PC-3 (cell line): Measurements from ENCODE around the gene DIP2C. TPM values are rescaled to one million over a fixed set of nuclear protein-coding genes. Genes with fewer than 3 reads are reported as not detected.

Experiments
- ATAC-seq: fragments of 200-7000 bp; cut with Tn5 transposase; 2 replicates; pipeline ENCODE4 v1.9.1; 2020; ENCODE audit warnings: mild to moderate bottlenecking, moderate library complexity
- BruUV-seq: library from RNA; stranded (reverse); fragments of 400-500 nt; replicated peaks from 2 replicates; lab custom pipeline; 2021; lab: Mats Ljungman, UMichigan
- CTCF ChIA-PET: fragments of 300-600 bp; sonication (Branson Sonifier 250); formaldehyde crosslinking; loops from one replicate; lab custom pipeline; 2022; ENCODE audit warnings: antibody characterized with exemption; lab: Charles Lee
- POLR2A ChIA-PET: fragments of 300-600 bp; sonication (Branson Sonifier 250); formaldehyde crosslinking; loops from one replicate; lab custom pipeline; 2022; ENCODE audit warnings: antibody characterized with exemption; ENCODE audit not compliant: unreplicated experiment; lab: Charles Lee
- DNase-seq: peaks from one replicate; pipeline ENCODE4 v3.0.0-alpha.2; 2015
- H2AFZ ChIP-seq: fragments of 300-600 bp; sonication (generic); 2 replicates; pipeline ENCODE4 v1.6.0; 2016; ENCODE audit warnings: antibody characterized with exemption, low read length
- H3F3A ChIP-seq: fragments of 300-600 bp; sonication (generic); one replicate; pipeline ENCODE4 v1.6.0; 2017; ENCODE audit warnings: antibody characterized with exemption, low read length, control low read depth, mild to moderate bottlenecking; ENCODE audit not compliant: unreplicated experiment
- H3K27ac ChIP-seq: fragments of 300-600 bp; sonication (generic); 2 replicates; pipeline ENCODE4 v1.5.1; 2016; ENCODE audit warnings: mild to moderate bottlenecking, low read length
- H3K27me3 ChIP-seq: fragments of 300-600 bp; sonication (generic); 2 replicates; pipeline ENCODE4 v1.6.1; 2016; ENCODE audit warnings: low read length, mixed read lengths
- H3K36me3 ChIP-seq: fragments of 300-600 bp; sonication (generic); 2 replicates; pipeline ENCODE4 v1.6.1; 2016; ENCODE audit warnings: low read depth, mixed run types, low read length, mixed read lengths
- H3K4me1 ChIP-seq: fragments of 300-600 bp; sonication (generic); 2 replicates; pipeline ENCODE4 v1.5.1; 2016; ENCODE audit warnings: low read length; ENCODE audit not compliant: insufficient read depth
- H3K4me2 ChIP-seq: fragments of 300-600 bp; sonication (generic); 2 replicates; pipeline ENCODE4 v1.6.0; 2016; ENCODE audit warnings: low read length
- H3K4me3 ChIP-seq: fragments of 300-600 bp; sonication (generic); 2 replicates; pipeline ENCODE4 v1.5.1; 2016; ENCODE audit warnings: mild to moderate bottlenecking, low read length, mixed read lengths
- H3K79me2 ChIP-seq: fragments of 300-600 bp; sonication (generic); 2 replicates; pipeline ENCODE4 v1.6.1; 2017; ENCODE audit warnings: low read length, mixed read lengths
- H3K9ac ChIP-seq: fragments of 300-600 bp; sonication (generic); 2 replicates; pipeline ENCODE4 v1.6.0; 2016; ENCODE audit warnings: mild to moderate bottlenecking, low read length
- H3K9me2 ChIP-seq: fragments of 300-600 bp; sonication (generic); replicated peaks from 2 replicates; pipeline ENCODE4 v1.6.1; 2016; ENCODE audit warnings: mixed run types, low read length, mixed read lengths
- H3K9me3 ChIP-seq: fragments of 300-600 bp; sonication (generic); 2 replicates; pipeline ENCODE4 v1.6.1; 2016; ENCODE audit warnings: low read length, mixed read lengths
- H4K20me1 ChIP-seq: fragments of 300-600 bp; sonication (generic); 2 replicates; pipeline ENCODE4 v1.6.1; 2016; ENCODE audit warnings: low read length, mixed read lengths
- EZH2 ChIP-seq: fragments of 300-600 bp; sonication (generic); IDR thresholded peaks from one replicate; pipeline ENCODE4 v1.6.1; 2017; ENCODE audit warnings: antibody characterized with exemption, mild to moderate bottlenecking, low read length; ENCODE audit not compliant: unreplicated experiment
- EZH2phosphoT487 ChIP-seq: fragments of 300-600 bp; sonication (generic); IDR thresholded peaks from 2 replicates; pipeline ENCODE4 v1.6.1; 2018; ENCODE audit warnings: mild to moderate bottlenecking, antibody characterized with exemption, low read length, borderline replicate concordance
- intact Hi-C: fragments of 100-400 bp; cut with micrococcal nuclease; formaldehyde crosslinking; loops from 2 replicates; pipeline ENCODE4 v1.9.0; 2023
- total RNA-seq: library from RNA; depleted of rRNA; stranded (reverse); fragments of >200 nt; gene quantifications from 2 replicates; pipeline ENCODE4 v1.2.3, GENCODE V29; 2014
- TF ChIP-seq, protein P1 (sequence below): fragments of 300-600 bp; sonication (generic); conservative IDR thresholded peaks from 2 replicates; pipeline ENCODE4 v1.5.1; 2017; ENCODE audit warnings: antibody characterized with exemption, low read depth, mild to moderate bottlenecking, low read length

Gene DIP2C
- total RNA-seq, 1 experiment from 2014 or later = 3.1 TPM

DNA sequence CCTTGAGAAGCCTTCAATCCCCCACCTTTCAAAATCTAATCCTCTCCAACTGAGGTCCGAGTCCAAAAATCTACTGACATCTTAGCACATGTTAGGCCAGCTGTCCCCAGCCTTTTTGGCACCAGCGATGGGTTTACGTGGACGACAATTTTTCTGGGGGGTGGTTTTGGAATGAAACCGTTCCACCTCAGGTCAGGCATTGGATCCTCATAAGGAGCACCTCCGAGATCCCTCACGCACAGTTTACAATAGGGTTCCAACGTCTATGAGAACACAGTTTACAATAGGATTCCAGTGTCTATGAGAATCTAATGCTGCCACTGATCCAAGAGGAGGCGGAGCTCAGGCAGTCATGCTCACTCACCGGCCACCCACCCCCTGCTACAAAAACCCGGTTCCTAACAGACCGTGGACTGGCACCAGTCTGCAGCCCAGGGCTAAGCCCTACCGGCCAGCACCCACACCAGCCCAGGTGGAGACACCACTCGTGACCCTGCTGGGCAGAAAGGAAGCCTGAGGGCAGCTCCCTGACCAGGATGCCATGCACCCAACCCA, 107.6 kb downstream of the DIP2C start:
- ATAC-seq (no peak), DNase-seq (no peak)
- no peaks in the 10 kb centered on the region for H3K9me2 ChIP-seq
- intact Hi-C loops = loop anchor here (2.0 kb wide), 1 partner anchor 71 kb away; no protein-coding TSS in a partner anchor
- no peak overlapping the region for H2AFZ ChIP-seq
- H3K27me3 ChIP-seq = no peaks in the 10 kb centered on the region
- no peak overlapping the region for H3K4me3 ChIP-seq
- ChIA-PET CTCF (no interaction called here), POLR2A (no interaction called here)
- no peaks in the 10 kb centered on the region for H3K36me3 ChIP-seq
- H3K9ac ChIP-seq = no peak overlapping the region
- no peaks in the 10 kb centered on the region for H3K79me2 ChIP-seq
- peaks cover 8% of the 10 kb centered on the region for H3K4me1 ChIP-seq
- H3K4me2 ChIP-seq = no peak overlapping the region
- no TSS peak for BruUV-seq
- H3K27ac ChIP-seq = no peak overlapping the region
- no peak for TF ChIP-seq EZH2phosphoT487
- no peak for TF ChIP-seq EZH2
- TF ChIP-seq, protein P1, sequence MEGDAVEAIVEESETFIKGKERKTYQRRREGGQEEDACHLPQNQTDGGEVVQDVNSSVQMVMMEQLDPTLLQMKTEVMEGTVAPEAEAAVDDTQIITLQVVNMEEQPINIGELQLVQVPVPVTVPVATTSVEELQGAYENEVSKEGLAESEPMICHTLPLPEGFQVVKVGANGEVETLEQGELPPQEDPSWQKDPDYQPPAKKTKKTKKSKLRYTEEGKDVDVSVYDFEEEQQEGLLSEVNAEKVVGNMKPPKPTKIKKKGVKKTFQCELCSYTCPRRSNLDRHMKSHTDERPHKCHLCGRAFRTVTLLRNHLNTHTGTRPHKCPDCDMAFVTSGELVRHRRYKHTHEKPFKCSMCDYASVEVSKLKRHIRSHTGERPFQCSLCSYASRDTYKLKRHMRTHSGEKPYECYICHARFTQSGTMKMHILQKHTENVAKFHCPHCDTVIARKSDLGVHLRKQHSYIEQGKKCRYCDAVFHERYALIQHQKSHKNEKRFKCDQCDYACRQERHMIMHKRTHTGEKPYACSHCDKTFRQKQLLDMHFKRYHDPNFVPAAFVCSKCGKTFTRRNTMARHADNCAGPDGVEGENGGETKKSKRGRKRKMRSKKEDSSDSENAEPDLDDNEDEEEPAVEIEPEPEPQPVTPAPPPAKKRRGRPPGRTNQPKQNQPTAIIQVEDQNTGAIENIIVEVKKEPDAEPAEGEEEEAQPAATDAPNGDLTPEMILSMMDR = no peak
- H4K20me1 ChIP-seq = no peaks in the 10 kb centered on the region; the same call in 1 of the 2 replicates
- H3K9me3 ChIP-seq = no peaks in the 10 kb centered on the region
- H3F3A ChIP-seq = no peaks in the 10 kb centered on the region

DNA sequence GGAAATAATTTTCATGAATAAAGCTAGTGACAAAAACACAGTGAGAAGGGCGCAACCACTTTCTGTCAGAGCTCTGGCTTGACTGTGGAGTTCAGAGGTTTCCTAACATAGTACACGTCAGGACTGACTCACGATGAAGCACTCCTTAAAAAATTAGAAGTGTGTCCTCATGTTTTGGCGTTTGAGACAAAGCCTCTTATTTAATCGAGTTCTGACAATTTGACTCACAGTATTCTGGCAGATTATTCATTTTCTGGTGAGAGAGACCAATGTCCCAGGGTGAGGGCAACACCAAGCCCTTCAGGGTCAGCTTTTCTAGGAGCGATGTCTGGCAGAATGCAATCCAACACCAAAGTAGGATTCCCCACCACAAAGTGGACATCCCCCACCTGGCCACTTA, 108.7 kb downstream of the DIP2C start:
- peak overlapping the region; percentile 38; the same call in 1 of the 2 replicates for H2AFZ ChIP-seq
- ATAC-seq (peak; percentile 94), DNase-seq (peak; percentile 67)
- ChIA-PET CTCF (no interaction called here), POLR2A (no interaction called here)
- no TSS peak for BruUV-seq
- H3K4me3 ChIP-seq = no peak overlapping the region
- intact Hi-C loops = loop anchor here (2.0 kb wide), 1 partner anchor 70 kb away; no protein-coding TSS in a partner anchor
- no peaks in the 10 kb centered on the region for H3K36me3 ChIP-seq
- H3K4me2 ChIP-seq = peak overlapping the region; percentile 46
- TF ChIP-seq EZH2 (no peak), EZH2phosphoT487 (no peak)
- TF ChIP-seq, protein P1 = no peak
- H3K4me1 ChIP-seq = peaks cover 8% of the 10 kb centered on the region
- peak overlapping the region; percentile 59 for H3K27ac ChIP-seq
- no peak overlapping the region for H3K9ac ChIP-seq
- H3K9me2 ChIP-seq = no peaks in the 10 kb centered on the region
- no peaks in the 10 kb centered on the region; the same call in 1 of the 2 replicates for H4K20me1 ChIP-seq
- H3K27me3 ChIP-seq = no peaks in the 10 kb centered on the region
- H3K9me3 ChIP-seq = no peaks in the 10 kb centered on the region
- H3K79me2 ChIP-seq = no peaks in the 10 kb centered on the region
- H3F3A ChIP-seq = no peaks in the 10 kb centered on the region

DNA sequence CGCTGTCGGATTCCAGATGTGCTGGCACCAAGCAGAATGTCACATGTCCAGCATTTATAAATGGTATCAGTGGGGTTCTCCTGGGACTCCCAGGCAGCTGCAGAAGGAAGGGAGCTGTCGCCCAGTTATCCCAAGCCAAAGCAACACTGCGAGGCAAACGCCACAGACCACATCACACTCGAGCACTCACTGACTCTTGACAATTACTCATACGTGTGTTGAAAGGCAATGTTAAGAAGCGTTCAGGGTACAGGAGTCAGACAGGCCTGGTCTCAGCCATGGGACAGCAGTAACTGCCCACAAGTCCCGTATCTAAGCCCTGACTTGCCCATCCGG, 113.4 kb downstream of the DIP2C start:
- DNase-seq = no peak
- no peaks in the 10 kb centered on the region for H3K9me2 ChIP-seq
- CTCF ChIA-PET = no interaction called here

More for the DNA sequence above, 113.4 kb downstream of the DIP2C start:
- Histone ChIP-seq H4K20me1 (no peaks in the 10 kb centered on the region; the same call in 1 of the 2 replicates), H3K27ac (no peak overlapping the region), H3K9me3 (no peaks in the 10 kb centered on the region), H3K4me2 (no peak overlapping the region), H3K79me2 (no peaks in the 10 kb centered on the region), H3K4me1 (peaks cover 3% of the 10 kb centered on the region), H3K4me3 (no peak overlapping the region), H3K36me3 (no peaks in the 10 kb centered on the region), H3K27me3 (no peaks in the 10 kb centered on the region), H3F3A (no peaks in the 10 kb centered on the region), H2AFZ (no peak overlapping the region), H3K9ac (no peak overlapping the region)
- ATAC-seq = no peak
- no TSS peak for BruUV-seq
- POLR2A ChIA-PET = no interaction called here
- TF ChIP-seq EZH2 (no peak), EZH2phosphoT487 (no peak)
- intact Hi-C loops = no loop called here
